Uterus (tissue), 4 donors: ENCODE results near the gene GPX1. TPM values are rescaled to one million over a fixed set of nuclear protein-coding genes. Genes with fewer than 3 reads are reported as not detected.
A peak's percentile ranks its signal among the peaks of the same experiment; 100 is the strongest.

Experiments
- DNase-seq, 2 donors: peaks; one replicate each; pipeline ENCODE4 v3.0.0-alpha.2; 2019 to 2020
- H3K27ac ChIP-seq, 2 donors: fragments of 200-600 bp; sonication (generic); 1 replicate in 1 of 2; 2 replicates in 1 of 2; pipeline ENCODE4 v1.5.1; 2016 to 2018
- H3K27me3 ChIP-seq, 2 donors: fragments of 200-600 bp; sonication (generic); one replicate each; pipeline ENCODE4 v1.5.1; 2018 to 2019; ENCODE audit warnings: control low read depth in 1 of 2
- H3K36me3 ChIP-seq, 2 donors: fragments of 200-600 bp; sonication (generic); one replicate each; pipeline ENCODE4 v1.5.1; 2019; ENCODE audit warnings: control low read depth in 1 of 2
- H3K4me1 ChIP-seq, 2 donors: fragments of 200-600 bp; sonication (generic); one replicate each; pipeline ENCODE4 v1.5.1; 2018 to 2019; ENCODE audit warnings: control low read depth in 1 of 2
- H3K4me3 ChIP-seq, 2 donors: fragments of 200-600 bp; sonication (generic); 1 replicate in 1 of 2; 2 replicates in 1 of 2; pipeline ENCODE4 v1.5.1; 2018 to 2019; ENCODE audit warnings: mild to moderate bottlenecking in 1 of 2
- H3K9me3 ChIP-seq, 2 donors: fragments of 200-600 bp; sonication (generic); one replicate each; pipeline ENCODE4 v1.5.1; 2019; ENCODE audit warnings: control low read depth in 1 of 2
- POLR2A ChIP-seq, 2 donors: fragments of 450-650 bp; IDR thresholded peaks; one replicate each; pipeline ENCODE4 v1.6.1; 2016; ENCODE audit warnings: antibody characterized with exemption in 2 of 2, mild to moderate bottlenecking in 1 of 2, moderate library complexity in 1 of 2
- intact Hi-C: fragments of 100-400 bp; cut with DNase I; formaldehyde crosslinking; loops from one replicate; pipeline ENCODE4 v1.15.1; 2023; ENCODE audit warnings: low total_unique reads
- total RNA-seq, 4 donors: library from RNA; depleted of rRNA in 3 of 4; stranded (reverse); fragments of >200 nt in 3 of 4; gene quantifications; one replicate each; pipeline versions ENCODE4 v1.1.0 to v1.2.4, GENCODE V29; 2014 to 2023
- TF ChIP-seq, protein P1 (sequence below), 4 experiments: fragments of 200-600 bp in 2 of 4; fragments of 450-650 bp in 2 of 4; sonication (generic) in 2 of 4; IDR thresholded peaks; one replicate each; pipeline ENCODE4 v1.5.1; 2016 to 2019; ENCODE audit warnings: antibody characterized with exemption in 4 of 4, mild to moderate bottlenecking in 2 of 4, moderate library complexity in 1 of 4
- donor health status: DM: yes; HTN: yes; CAD: no.

The GPX1 gene
- total RNA-seq, 4 donors from 2014 or later: 40.2 to 450 (median 81.2) TPM

GRCh38 chr3:49387721-49388120 lies 29.6 kb upstream of the GPX1 start:
- TF ChIP-seq POLR2A (IDR thresholded peaks at IDR 0.05): no peak
- TF ChIP-seq, protein P1, sequence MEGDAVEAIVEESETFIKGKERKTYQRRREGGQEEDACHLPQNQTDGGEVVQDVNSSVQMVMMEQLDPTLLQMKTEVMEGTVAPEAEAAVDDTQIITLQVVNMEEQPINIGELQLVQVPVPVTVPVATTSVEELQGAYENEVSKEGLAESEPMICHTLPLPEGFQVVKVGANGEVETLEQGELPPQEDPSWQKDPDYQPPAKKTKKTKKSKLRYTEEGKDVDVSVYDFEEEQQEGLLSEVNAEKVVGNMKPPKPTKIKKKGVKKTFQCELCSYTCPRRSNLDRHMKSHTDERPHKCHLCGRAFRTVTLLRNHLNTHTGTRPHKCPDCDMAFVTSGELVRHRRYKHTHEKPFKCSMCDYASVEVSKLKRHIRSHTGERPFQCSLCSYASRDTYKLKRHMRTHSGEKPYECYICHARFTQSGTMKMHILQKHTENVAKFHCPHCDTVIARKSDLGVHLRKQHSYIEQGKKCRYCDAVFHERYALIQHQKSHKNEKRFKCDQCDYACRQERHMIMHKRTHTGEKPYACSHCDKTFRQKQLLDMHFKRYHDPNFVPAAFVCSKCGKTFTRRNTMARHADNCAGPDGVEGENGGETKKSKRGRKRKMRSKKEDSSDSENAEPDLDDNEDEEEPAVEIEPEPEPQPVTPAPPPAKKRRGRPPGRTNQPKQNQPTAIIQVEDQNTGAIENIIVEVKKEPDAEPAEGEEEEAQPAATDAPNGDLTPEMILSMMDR (IDR thresholded peaks at IDR 0.05): no peak
- Histone ChIP-seq H3K36me3 (no peaks in the 10 kb centered on the region), H3K27me3 (no peaks in the 10 kb centered on the region), H3K27ac (no peak overlapping the region), H3K4me3 (no peak overlapping the region), H3K4me1 (no peaks in the 10 kb centered on the region), H3K9me3 (no peaks in the 10 kb centered on the region)
- intact Hi-C loops: no loop called here
- DNase-seq: no peak

DNA sequence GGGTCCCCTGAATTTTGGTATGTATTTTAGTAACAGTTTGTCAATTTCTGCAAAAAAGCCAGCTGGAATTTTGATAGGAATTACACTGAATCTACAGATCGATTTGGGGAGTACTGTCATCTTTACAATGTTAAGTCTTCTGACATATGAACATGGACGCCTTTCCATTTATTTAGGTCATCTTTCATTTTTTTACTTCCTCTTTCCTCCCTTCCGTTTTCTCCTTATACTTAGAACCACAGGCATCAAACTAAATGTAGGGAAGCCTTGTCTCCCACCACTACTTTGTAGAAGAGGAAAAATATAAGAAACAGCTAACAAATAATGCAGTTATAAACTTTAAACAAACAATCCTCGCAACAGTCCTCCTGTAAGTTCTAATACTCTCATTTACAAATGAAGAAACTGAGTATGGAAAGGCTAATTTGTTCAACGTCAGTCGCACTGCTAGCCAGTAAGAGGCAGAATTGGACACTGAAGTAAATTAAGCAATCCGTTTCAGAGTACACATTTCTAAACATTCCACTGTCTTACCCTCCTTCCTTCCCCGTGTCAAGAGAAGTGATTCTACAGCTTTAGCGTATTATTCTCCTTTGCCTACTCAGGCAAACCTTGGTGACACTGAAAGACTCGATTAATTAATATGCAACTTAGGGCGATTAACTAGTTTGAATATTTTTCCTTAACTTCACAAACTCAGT lies 28.1 kb upstream of the GPX1 start:
- intact Hi-C loops: no loop called here
- TF ChIP-seq POLR2A (IDR thresholded peaks at IDR 0.05): no peak
- TF ChIP-seq, protein P1 (IDR thresholded peaks at IDR 0.05): no peak
- H3K4me3 ChIP-seq: no peak overlapping the region
- DNase-seq: no peak
- no peak overlapping the region for H3K27ac ChIP-seq
- no peaks in the 10 kb centered on the region for H3K27me3 ChIP-seq
- no peaks in the 10 kb centered on the region for H3K9me3 ChIP-seq
- H3K4me1 ChIP-seq: no peaks in the 10 kb centered on the region
- no peaks in the 10 kb centered on the region for H3K36me3 ChIP-seq

GRCh38 chr3:49385617-49386016 lies 27.5 kb upstream of the GPX1 start:
- intact Hi-C loops: no loop called here
- H3K27ac ChIP-seq: no peak overlapping the region
- H3K27me3 ChIP-seq: no peaks in the 10 kb centered on the region
- no peak overlapping the region for H3K4me3 ChIP-seq
- no peaks in the 10 kb centered on the region for H3K36me3 ChIP-seq
- H3K9me3 ChIP-seq: no peaks in the 10 kb centered on the region
- DNase-seq: no peak
- TF ChIP-seq, protein P1 (IDR thresholded peaks at IDR 0.05): no peak
- TF ChIP-seq POLR2A (IDR thresholded peaks at IDR 0.05): no peak
- H3K4me1 ChIP-seq: no peaks in the 10 kb centered on the region

- intact Hi-C loops: no loop called here
- no peak overlapping the region for H3K27ac ChIP-seq
- H3K9me3 ChIP-seq: no peaks in the 10 kb centered on the region
- peaks cover 0 to 7% of the 10 kb centered on the region in 2 donors for H3K4me1 ChIP-seq
- TF ChIP-seq POLR2A (IDR thresholded peaks at IDR 0.05): no peak
- no peaks in the 10 kb centered on the region for H3K36me3 ChIP-seq
- no peaks in the 10 kb centered on the region for H3K27me3 ChIP-seq
- no peak overlapping the region for H3K4me3 ChIP-seq
- no peak for DNase-seq
Observed at GRCh38 chr3:49383387-49383786, 25.2 kb upstream of the GPX1 start.

DNA sequence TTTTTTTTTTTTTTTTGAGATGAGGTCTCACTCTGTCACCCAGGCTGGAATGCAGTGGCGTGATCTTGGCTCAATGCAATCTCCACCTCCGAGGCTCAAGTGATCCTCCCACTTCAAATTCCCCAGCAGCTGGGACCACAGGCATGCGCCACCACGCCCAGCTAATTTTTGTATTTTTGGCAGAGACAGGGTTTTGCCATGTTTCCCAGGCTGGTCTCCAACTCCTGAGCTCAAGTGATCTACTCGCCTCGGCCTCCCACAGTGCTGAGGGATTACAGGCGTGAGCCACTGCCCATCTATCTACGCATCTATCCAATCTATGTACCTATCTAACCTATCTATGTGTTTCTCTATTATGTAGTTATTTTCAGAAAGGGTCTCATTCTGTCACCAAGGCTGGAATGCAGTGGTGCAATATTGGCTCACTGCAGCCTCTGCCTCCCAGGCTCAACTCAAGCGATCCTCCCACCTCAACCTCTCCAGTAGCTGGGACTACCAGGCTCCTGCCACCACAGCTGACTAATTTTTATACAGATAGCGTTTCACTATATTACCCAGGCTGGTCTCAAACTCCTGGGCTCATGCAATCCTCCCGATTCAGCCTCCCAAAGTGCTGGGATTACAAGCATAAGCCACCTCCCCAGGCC lies 20.2 kb upstream of the GPX1 start:
- TF ChIP-seq, protein P1 (IDR thresholded peaks at IDR 0.05): no peak
- no peak for TF ChIP-seq POLR2A (IDR thresholded peaks at IDR 0.05)
- Histone ChIP-seq H3K4me3 (no peak overlapping the region), H3K27ac (peak overlapping the region; percentile 30 to 45), H3K36me3 (no peaks in the 10 kb centered on the region), H3K4me1 (peaks cover 0 to 7% of the 10 kb centered on the region in 2 donors), H3K27me3 (no peaks in the 10 kb centered on the region), H3K9me3 (no peaks in the 10 kb centered on the region)
- intact Hi-C loops: no loop called here
- DNase-seq: peak; percentile 29 to 47
